OCI-LY7 (cell line): Measurements from ENCODE around the gene CDH22. TPM values are rescaled to one million over a fixed set of nuclear protein-coding genes. Genes with fewer than 3 reads are reported as not detected.

Experiments
- BruUV-seq: library from RNA; stranded (reverse); fragments of 400-500 nt; replicated peaks from 2 replicates; lab custom pipeline; 2021; lab: Mats Ljungman, UMichigan
- CTCF ChIA-PET: fragments of 300-600 bp; sonication (Branson Sonifier 250); formaldehyde crosslinking; loops from one replicate; lab custom pipeline; 2022; ENCODE audit warnings: antibody characterized with exemption; ENCODE audit not compliant: unreplicated experiment; lab: Charles Lee
- POLR2A ChIA-PET: fragments of 300-600 bp; sonication (Branson Sonifier 250); formaldehyde crosslinking; loops from one replicate; lab custom pipeline; 2022; ENCODE audit warnings: antibody characterized with exemption; lab: Charles Lee
- DNase-seq: peaks from one replicate; pipeline ENCODE4 v3.0.0-alpha.2; 2015; ENCODE audit warnings: low spot score
- H2AFZ ChIP-seq: fragments of 200-600 bp; sonication (generic), shearing (Covaris generic); 2 replicates; pipeline ENCODE4 v1.6.1; 2014; ENCODE audit warnings: mild to moderate bottlenecking, antibody characterized with exemption, low read length, moderate library complexity
- H3K27ac ChIP-seq: fragments of 200-600 bp; sonication (generic); 2 replicates; pipeline ENCODE4 v1.5.1; 2014; ENCODE audit warnings: mixed run types, low read depth, mild to moderate bottlenecking, moderate library complexity, low read length, inconsistent platforms; ENCODE audit not compliant: poor library complexity, severe bottlenecking
- H3K36me3 ChIP-seq: fragments of 200-600 bp; sonication (generic); 2 replicates; pipeline ENCODE4 v1.6.1; 2014; ENCODE audit warnings: mild to moderate bottlenecking, antibody characterized with exemption, low read length, moderate library complexity, mixed read lengths; ENCODE audit not compliant: insufficient read depth
- H3K4me1 ChIP-seq: fragments of 200-600 bp; sonication (generic); 2 replicates; pipeline ENCODE4 v1.5.1; 2014; ENCODE audit warnings: mild to moderate bottlenecking, low read length; ENCODE audit not compliant: insufficient read depth, poor library complexity, severe bottlenecking
- H3K4me2 ChIP-seq: fragments of 200-600 bp; sonication (generic); 2 replicates; pipeline ENCODE4 v1.6.1; 2014; ENCODE audit warnings: mild to moderate bottlenecking, low read length
- H3K4me3 ChIP-seq: fragments of 200-600 bp; sonication (generic); 2 replicates; pipeline ENCODE4 v1.5.1; 2014; ENCODE audit warnings: mild to moderate bottlenecking, low read depth, low read length; ENCODE audit not compliant: poor library complexity, severe bottlenecking
- H3K79me2 ChIP-seq: fragments of 200-600 bp; sonication (generic); 2 replicates; pipeline ENCODE4 v1.6.1; 2016; ENCODE audit warnings: low read depth, mild to moderate bottlenecking, low read length, moderate library complexity, mixed read lengths; ENCODE audit not compliant: insufficient read depth
- H3K9me2 ChIP-seq: fragments of 200-600 bp; sonication (generic); 2 replicates; pipeline ENCODE4 v1.6.1; 2016; ENCODE audit warnings: mild to moderate bottlenecking, low read length, mixed read lengths; ENCODE audit not compliant: insufficient read depth
- H3K9me3 ChIP-seq: fragments of 200-600 bp; sonication (generic); 2 replicates; pipeline ENCODE4 v1.6.1; 2014; ENCODE audit warnings: mild to moderate bottlenecking, mixed run types, low read length, mixed read lengths
- H4K20me1 ChIP-seq: fragments of 200-600 bp; sonication (generic); 2 replicates; pipeline ENCODE4 v1.6.1; 2014; ENCODE audit warnings: mild to moderate bottlenecking, antibody characterized with exemption, low read length, moderate library complexity, mixed read lengths; ENCODE audit not compliant: insufficient read depth
- CTCF ChIP-seq: fragments of 200-600 bp; sonication (generic); conservative IDR thresholded peaks from 2 replicates; pipeline ENCODE4 v1.5.1; 2014; ENCODE audit warnings: mild to moderate bottlenecking, antibody characterized with exemption, low read length, moderate library complexity, mixed read lengths
- EZH2phosphoT487 ChIP-seq: fragments of 200-600 bp; sonication (generic); IDR thresholded peaks from 2 replicates; pipeline ENCODE4 v1.6.1; 2018; ENCODE audit warnings: low read depth, borderline replicate concordance, mild to moderate bottlenecking, mixed run types, antibody characterized with exemption, low read length, moderate library complexity, mixed read lengths
- intact Hi-C: fragments of 100-400 bp; cut with micrococcal nuclease; formaldehyde crosslinking; loops from one replicate; pipeline ENCODE4 v1.10.0; 2022; ENCODE audit not compliant: unreplicated experiment
- total RNA-seq, 2 experiments: library from RNA; depleted of rRNA in 1 of 2; stranded (reverse); fragments of >200 nt in 1 of 2; shearing (Covaris generic) in 1 of 2; gene quantifications; 2 replicates each; pipeline ENCODE4 v1.2.3, GENCODE V29; 2014 to 2022

The CDH22 gene
- total RNA-seq, 2 experiments from 2014 or later = not detected

GRCh38 chr20:46261456-46262253, 46.6 kb downstream of the CDH22 start:
- intact Hi-C loops = no loop called here
- POLR2A ChIA-PET = no interaction called here
- Histone ChIP-seq H3K9me3 (no peaks in the 10 kb centered on the region), H3K9me2 (no peaks in the 10 kb centered on the region), H3K4me2 (no peak overlapping the region), H2AFZ (no peak overlapping the region), H3K36me3 (no peaks in the 10 kb centered on the region), H3K4me3 (no peak overlapping the region), H4K20me1 (no peaks in the 10 kb centered on the region; the same call in 1 of the 2 replicates), H3K79me2 (no peaks in the 10 kb centered on the region), H3K4me1 (no peaks in the 10 kb centered on the region), H3K27ac (no peak overlapping the region)
- BruUV-seq = no TSS peak
- CTCF ChIA-PET = no interaction called here
- DNase-seq = no peak
- TF ChIP-seq CTCF = no peak
- TF ChIP-seq EZH2phosphoT487 = no peak

GRCh38 chr20:46260936-46261454, 47.3 kb downstream of the CDH22 start:
- Histone ChIP-seq H3K36me3 (no peaks in the 10 kb centered on the region), H3K4me1 (no peaks in the 10 kb centered on the region), H3K79me2 (no peaks in the 10 kb centered on the region), H3K9me3 (no peaks in the 10 kb centered on the region), H3K4me3 (no peak overlapping the region), H2AFZ (no peak overlapping the region), H3K4me2 (no peak overlapping the region), H3K9me2 (no peaks in the 10 kb centered on the region), H3K27ac (no peak overlapping the region), H4K20me1 (no peaks in the 10 kb centered on the region; the same call in 1 of the 2 replicates)
- DNase-seq = no peak
- ChIA-PET POLR2A (no interaction called here), CTCF (no interaction called here)
- intact Hi-C loops = no loop called here
- TF ChIP-seq EZH2phosphoT487 = no peak
- no peak for TF ChIP-seq CTCF
- no TSS peak for BruUV-seq

GRCh38 chr20:46260480-46260879, 47.8 kb downstream of the CDH22 start:
- Histone ChIP-seq H3K36me3 (no peaks in the 10 kb centered on the region), H3K4me1 (no peaks in the 10 kb centered on the region), H3K9me3 (no peaks in the 10 kb centered on the region), H3K4me3 (no peak overlapping the region), H3K79me2 (no peaks in the 10 kb centered on the region), H3K27ac (no peak overlapping the region), H2AFZ (no peak overlapping the region), H3K4me2 (no peak overlapping the region), H3K9me2 (no peaks in the 10 kb centered on the region), H4K20me1 (no peaks in the 10 kb centered on the region; the same call in 1 of the 2 replicates)
- no peak for DNase-seq
- POLR2A ChIA-PET = no interaction called here
- BruUV-seq = no TSS peak
- intact Hi-C loops = no loop called here
- CTCF ChIA-PET = no interaction called here
- TF ChIP-seq EZH2phosphoT487 (no peak), CTCF (no peak)
